LNCAP (cell line): Measurements from ENCODE around the gene MS4A6A.

Experiments
- TF ChIP-seq, protein P1 (sequence below): fragments of 450-650 bp; IDR thresholded peaks from 2 replicates; pipeline ENCODE4 v1.5.1; 2017; ENCODE audit warnings: mild to moderate bottlenecking

The MS4A6A gene

DNA sequence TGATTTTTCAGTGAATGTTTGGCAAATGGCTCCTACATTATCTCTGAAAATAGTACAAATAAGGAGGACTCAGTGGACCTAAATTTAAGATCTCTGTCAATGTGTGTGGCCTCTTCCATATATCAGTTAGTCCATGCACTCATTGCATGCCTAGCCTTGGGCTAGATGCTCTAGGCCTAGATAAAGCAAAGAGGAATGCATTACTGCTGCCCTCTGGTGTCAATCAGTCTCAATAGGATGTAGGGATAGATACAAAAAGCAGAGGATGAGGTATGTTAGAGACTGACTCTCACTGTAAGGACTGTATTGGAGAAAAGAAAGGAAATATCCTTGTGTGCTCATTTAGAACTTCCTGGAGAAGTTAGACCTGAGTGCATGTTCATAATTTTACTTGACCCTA is 52.4 kb downstream of the MS4A6A start:
- TF ChIP-seq, protein P1, sequence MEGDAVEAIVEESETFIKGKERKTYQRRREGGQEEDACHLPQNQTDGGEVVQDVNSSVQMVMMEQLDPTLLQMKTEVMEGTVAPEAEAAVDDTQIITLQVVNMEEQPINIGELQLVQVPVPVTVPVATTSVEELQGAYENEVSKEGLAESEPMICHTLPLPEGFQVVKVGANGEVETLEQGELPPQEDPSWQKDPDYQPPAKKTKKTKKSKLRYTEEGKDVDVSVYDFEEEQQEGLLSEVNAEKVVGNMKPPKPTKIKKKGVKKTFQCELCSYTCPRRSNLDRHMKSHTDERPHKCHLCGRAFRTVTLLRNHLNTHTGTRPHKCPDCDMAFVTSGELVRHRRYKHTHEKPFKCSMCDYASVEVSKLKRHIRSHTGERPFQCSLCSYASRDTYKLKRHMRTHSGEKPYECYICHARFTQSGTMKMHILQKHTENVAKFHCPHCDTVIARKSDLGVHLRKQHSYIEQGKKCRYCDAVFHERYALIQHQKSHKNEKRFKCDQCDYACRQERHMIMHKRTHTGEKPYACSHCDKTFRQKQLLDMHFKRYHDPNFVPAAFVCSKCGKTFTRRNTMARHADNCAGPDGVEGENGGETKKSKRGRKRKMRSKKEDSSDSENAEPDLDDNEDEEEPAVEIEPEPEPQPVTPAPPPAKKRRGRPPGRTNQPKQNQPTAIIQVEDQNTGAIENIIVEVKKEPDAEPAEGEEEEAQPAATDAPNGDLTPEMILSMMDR = peak; percentile 54

DNA sequence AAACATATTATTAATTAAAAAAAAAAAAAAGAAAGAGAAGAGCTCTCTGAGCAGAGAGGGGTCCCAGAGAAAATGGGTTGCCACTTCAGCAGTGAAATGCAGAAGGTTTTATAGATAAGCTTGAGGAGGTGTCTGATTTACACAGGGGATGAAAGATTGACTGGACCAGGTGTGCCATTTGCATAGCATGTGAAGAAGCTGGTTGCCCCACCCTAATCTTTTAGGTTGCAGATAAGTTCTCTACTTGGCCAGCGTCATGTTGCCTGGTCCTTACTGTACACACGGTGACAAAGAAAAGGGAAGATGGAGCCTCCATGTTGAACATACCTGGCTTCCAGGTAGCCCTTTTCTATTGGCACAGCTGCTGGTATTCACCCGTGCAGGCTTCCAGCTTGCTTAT is 53.0 kb downstream of the MS4A6A start:
- TF ChIP-seq, protein P1 = no peak

DNA sequence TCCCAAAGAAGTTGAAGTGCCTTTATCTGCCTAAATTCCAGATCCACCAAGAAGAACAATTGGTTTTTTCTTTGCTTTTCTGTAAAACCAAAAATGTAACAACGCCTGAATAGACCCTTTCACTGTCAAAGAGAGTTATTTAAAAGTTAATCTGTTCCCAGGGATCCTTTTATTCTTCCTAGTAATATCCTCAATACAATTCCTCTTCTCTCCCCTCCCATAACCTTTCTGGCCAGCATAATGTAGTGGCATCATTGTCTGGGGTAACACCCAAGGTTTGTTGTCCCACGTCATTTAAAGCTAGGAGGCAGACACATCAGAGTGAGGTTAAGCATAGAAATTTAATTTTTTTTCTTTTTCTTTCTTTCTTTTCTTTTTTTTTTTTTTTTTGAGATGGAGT is 54.5 kb downstream of the MS4A6A start:
- TF ChIP-seq, protein P1 = no peak

DNA sequence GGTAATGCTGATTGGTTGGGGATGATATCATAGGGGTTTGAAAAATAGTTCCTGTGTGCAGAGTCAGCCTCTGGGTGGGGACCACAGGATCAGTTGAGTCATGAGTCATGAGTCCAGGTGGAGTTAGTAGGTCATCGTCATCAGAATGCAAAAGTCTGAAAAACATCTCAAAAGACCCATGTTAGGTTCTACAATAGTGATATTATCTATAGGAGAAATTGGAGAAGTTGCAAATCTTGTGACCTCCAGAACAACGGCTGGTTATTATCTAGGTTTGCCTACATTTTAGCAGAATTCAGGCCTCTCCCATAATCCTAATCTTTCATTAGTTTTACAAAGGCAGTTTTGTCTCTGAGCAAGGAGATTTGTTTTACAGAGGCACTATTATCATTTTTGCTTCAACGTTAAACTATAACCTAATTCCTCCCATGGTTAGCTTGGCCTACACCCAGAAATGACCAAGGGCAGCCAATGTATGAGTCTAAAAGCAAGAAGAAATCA is 55.5 kb downstream of the MS4A6A start:
- TF ChIP-seq, protein P1 = no peak

DNA sequence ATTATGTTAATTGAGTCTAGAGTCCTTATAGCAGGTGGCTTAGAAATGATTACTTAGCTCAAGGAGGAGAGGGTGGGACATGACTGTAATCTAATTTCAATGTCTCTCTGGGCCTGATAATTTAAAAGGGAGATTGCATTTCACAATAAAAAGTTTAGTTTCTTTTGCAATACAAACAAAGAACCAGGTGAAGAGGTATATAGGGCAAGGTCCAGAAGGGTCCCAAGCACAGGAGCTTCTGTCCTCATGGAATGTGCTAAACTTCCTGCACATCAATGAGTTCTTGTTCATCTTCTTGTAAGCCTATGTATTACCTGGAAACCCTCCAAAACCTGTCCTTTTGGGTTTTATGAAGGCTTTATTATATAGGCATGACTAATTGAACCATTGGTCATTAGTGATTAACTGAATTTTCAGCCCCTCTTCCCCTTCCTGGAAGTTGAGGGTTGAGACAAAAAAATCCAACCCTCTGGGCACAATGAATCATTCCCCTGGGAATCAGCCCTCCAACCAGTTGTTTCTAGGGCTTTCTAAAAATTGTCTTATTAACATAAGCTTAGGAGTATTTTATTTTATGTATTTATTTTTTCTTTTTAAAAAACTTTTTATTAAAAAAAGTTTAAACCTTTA is 56.8 kb downstream of the MS4A6A start:
- TF ChIP-seq, protein P1 = no peak

DNA sequence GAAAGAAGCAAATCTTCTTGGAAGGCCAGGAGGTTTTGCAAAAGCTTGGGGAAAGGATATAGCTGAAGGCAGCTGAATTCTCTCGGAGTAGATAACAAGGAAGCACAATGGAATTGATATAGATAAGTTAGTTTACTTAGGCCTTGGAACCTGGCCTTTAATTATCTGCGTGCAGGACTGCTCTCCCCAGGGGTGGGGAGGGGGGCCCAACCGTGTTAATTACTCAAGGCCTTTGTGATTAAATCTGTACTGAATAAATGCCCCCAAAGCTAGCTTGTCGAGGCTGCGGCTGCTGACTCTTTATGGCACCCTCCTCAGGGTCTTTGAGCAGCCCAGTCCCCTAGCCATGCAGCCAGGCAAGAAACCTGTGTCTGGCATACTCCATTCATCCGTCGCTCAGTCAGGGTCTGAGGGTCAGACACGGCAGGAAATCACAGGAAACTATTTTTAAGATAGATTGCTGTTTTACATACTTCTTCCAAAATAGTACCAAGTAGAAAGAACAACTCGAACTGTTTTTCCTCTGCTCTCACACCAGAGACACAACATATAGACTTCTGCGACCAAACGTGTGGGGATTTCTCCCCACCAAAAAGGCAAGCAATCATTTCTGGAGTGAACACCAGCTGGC is 58.0 kb downstream of the MS4A6A start:
- TF ChIP-seq, protein P1 = no peak
